Mucosa of rectum (tissue), 2 donors: ENCODE results near the gene MED16.
A peak's percentile ranks its signal among the peaks of the same experiment; 100 is the strongest.
"Not testable (repeated sequence)": the region's sequence is repeated elsewhere in the genome, so short reads cannot be mapped to it uniquely, and the experiment has no call there.

ENCODE experiments used
- H3K27ac ChIP-seq, 2 donors: one replicate each; pipeline ENCODE4 v1.7.0; 2013; ENCODE audit warnings: inconsistent platforms in 2 of 2, low read depth in 2 of 2, low read length in 2 of 2
- H3K27me3 ChIP-seq, 2 donors: one replicate each; pipeline ENCODE4 v1.7.0; 2013; ENCODE audit warnings: low read length in 2 of 2; ENCODE audit not compliant: control insufficient read depth in 2 of 2, insufficient read depth in 2 of 2
- H3K36me3 ChIP-seq, 2 donors: one replicate each; pipeline ENCODE4 v1.7.0; 2013; ENCODE audit warnings: low read length in 2 of 2; ENCODE audit not compliant: control insufficient read depth in 2 of 2, insufficient read depth in 2 of 2
- H3K4me1 ChIP-seq, 2 donors: one replicate each; pipeline ENCODE4 v1.7.0; 2013; ENCODE audit warnings: low read length in 2 of 2, mild to moderate bottlenecking in 1 of 2; ENCODE audit not compliant: control insufficient read depth in 2 of 2, insufficient read depth in 2 of 2
- H3K4me3 ChIP-seq, 2 donors: one replicate each; pipeline ENCODE4 v1.7.0; 2013; ENCODE audit warnings: low read length in 2 of 2
- H3K9ac ChIP-seq, 2 donors: one replicate each; pipeline ENCODE4 v1.7.0; 2013; ENCODE audit warnings: low read length in 2 of 2, low read depth in 1 of 2, mild to moderate bottlenecking in 1 of 2
- H3K9me3 ChIP-seq, 2 donors: one replicate each; pipeline ENCODE4 v1.7.0; 2013; ENCODE audit warnings: low read length in 2 of 2; ENCODE audit not compliant: control insufficient read depth in 2 of 2
- donor health status: healthy.
- donor health status: Normal muscosa, but diverticular disease.

The MED16 gene

GRCh38 chr19:861756-862580 lies 31.0 kb downstream of the MED16 start:
- Histone ChIP-seq H3K4me1 (peaks cover 5 to 18% of the 10 kb centered on the region in 2 donors), H3K36me3 (no peaks in the 10 kb centered on the region), H3K27ac (peak overlapping the region; percentile 29 to 38), H3K9me3 (no peaks in the 10 kb centered on the region), H3K27me3 (no peaks in the 10 kb centered on the region), H3K4me3 (no peak overlapping the region), H3K9ac (no peak overlapping the region)

GRCh38 chr19:861141-861755 lies 31.7 kb downstream of the MED16 start:
- no peaks in the 10 kb centered on the region for H3K27me3 ChIP-seq
- H3K4me1 ChIP-seq: peaks cover 5 to 18% of the 10 kb centered on the region in 2 donors
- no peak overlapping the region for H3K27ac ChIP-seq
- no peak overlapping the region for H3K4me3 ChIP-seq
- H3K9ac ChIP-seq: no peak overlapping the region
- H3K36me3 ChIP-seq: no peaks in the 10 kb centered on the region
- no peaks in the 10 kb centered on the region for H3K9me3 ChIP-seq

DNA sequence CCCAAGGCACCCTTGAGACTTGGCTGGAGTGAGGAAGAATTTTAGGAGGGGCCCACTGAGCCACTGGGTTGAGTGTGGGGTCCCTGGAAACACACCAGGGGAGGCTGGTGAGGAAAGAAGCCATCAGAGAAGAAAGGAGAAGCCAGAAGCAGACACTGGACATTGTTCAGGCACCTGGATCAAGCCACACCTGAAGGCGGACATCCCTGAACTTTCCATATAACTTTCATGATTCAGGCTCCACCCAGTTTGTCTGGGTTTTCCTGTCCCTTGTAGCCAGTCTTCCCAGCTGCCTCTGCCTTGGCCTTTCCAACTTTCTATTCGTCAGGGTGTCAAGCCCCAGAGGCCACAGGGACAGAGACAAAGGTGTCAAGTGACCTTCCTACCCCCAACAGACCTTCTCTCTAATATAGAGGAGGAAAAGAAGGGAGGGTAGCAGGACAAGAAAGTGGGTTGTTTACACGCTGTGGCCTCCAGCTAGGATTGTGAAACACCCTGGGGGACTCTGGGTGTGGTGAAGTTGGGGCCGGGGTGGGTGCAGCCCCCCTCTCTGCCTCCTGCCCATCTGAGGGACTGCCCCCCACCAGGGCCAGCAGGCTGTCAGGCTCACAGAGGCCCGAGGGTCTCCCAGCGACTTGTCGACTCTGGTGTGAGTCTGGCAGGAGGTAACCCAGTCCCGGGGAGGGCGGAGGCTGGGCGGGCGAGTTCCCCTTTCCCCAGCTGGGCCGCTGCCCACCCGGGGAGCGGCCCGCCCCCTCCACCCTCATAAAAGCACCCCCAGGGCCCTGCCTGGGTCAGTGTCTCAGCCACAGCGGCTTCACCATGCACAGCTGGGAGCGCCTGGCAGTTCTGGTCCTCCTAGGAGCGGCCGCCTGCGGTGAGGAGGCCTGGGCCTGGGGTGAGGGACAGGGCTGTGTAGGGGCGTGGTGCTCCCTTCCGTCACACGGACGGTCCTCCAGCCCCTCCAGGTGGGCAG lies 33.8 kb downstream of the MED16 start, which contains the start of gene CFD:
Gene CFD (plus strand): TSS at position 797 of the 976 bp plus-strand sequence. CDS start 26 bp downstream, at position 823.
- Histone ChIP-seq H3K4me1 (peaks cover 5 to 18% of the 10 kb centered on the region in 2 donors), H3K9me3 (no peaks in the 10 kb centered on the region), H3K9ac (peak within 1 kb of the TSS; percentile 56 to 57), H3K27ac (peak within 1 kb of the TSS; percentile 62 to 63), H3K4me3 (peak within 1 kb of the TSS; percentile 57 to 61), H3K27me3 (no peaks in the 10 kb centered on the region), H3K36me3 (no peaks in the 10 kb centered on the region)

DNA sequence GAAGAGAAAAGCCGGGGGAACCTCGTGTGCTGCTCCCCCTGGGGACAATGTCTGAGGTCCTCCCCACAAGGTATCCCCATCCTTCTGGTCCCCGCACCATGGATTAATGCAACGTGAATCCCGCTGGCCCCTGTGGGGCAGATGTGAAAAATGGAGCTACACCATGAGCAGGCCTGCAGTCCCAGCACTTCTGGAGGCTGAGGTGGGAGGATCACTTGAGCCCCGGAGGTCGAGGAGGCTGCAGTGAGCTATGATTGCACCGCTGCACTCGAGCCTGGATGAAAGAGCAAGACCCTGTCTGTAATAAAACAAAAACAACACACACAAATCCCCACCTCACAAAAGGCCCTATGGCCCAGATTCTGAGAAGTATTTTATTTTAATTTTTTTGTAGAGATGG lies 34.7 kb downstream of the MED16 start:
- H3K4me3 ChIP-seq: no peak overlapping the region

DNA sequence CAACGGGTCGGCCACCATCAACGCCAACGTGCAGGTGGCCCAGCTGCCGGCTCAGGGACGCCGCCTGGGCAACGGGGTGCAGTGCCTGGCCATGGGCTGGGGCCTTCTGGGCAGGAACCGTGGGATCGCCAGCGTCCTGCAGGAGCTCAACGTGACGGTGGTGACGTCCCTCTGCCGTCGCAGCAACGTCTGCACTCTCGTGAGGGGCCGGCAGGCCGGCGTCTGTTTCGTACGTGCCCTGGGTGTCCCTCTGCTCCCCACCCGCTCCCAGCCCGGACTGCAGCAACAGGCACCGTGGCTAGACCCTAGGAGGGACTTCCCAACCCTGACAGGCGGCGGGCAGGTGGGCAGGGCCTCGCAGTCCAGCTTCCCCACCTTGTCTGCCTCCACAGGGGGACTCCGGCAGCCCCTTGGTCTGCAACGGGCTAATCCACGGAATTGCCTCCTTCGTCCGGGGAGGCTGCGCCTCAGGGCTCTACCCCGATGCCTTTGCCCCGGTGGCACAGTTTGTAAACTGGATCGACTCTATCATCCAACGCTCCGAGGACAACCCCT lies 37.3 kb downstream of the MED16 start:
- no peaks in the 10 kb centered on the region for H3K9me3 ChIP-seq
- H3K27ac ChIP-seq: no peak overlapping the region
- H3K27me3 ChIP-seq: no peaks in the 10 kb centered on the region
- peaks cover 3 to 8% of the 10 kb centered on the region in 2 donors for H3K4me1 ChIP-seq
- no peak overlapping the region for H3K9ac ChIP-seq
- H3K36me3 ChIP-seq: no peaks in the 10 kb centered on the region
- H3K4me3 ChIP-seq: no peak overlapping the region

More for the DNA sequence above, 34.7 kb downstream of the MED16 start:
- no peak overlapping the region for H3K9ac ChIP-seq
- peaks cover 5 to 12% of the 10 kb centered on the region in 2 donors for H3K4me1 ChIP-seq
- no peaks in the 10 kb centered on the region for H3K27me3 ChIP-seq
- no peaks in the 10 kb centered on the region for H3K36me3 ChIP-seq
- H3K27ac ChIP-seq: no peak overlapping the region
- no peaks in the 10 kb centered on the region for H3K9me3 ChIP-seq

GRCh38 chr19:855142-855541 lies 37.8 kb downstream of the MED16 start:
- no peak overlapping the region for H3K27ac ChIP-seq
- no peaks in the 10 kb centered on the region for H3K36me3 ChIP-seq
- no peaks in the 10 kb centered on the region for H3K9me3 ChIP-seq
- no peak overlapping the region for H3K9ac ChIP-seq
- peaks cover 3 to 9% of the 10 kb centered on the region in 2 donors for H3K4me1 ChIP-seq
- H3K27me3 ChIP-seq: peaks cover 0 to 2% of the 10 kb centered on the region in 2 donors
- no peak overlapping the region for H3K4me3 ChIP-seq

GRCh38 chr19:854549-854948 lies 38.4 kb downstream of the MED16 start:
- no peaks in the 10 kb centered on the region for H3K36me3 ChIP-seq
- no peak overlapping the region for H3K9ac ChIP-seq
- H3K27ac ChIP-seq: no peak overlapping the region
- no peaks in the 10 kb centered on the region for H3K9me3 ChIP-seq
- no peak overlapping the region for H3K4me3 ChIP-seq
- H3K27me3 ChIP-seq: peaks cover 0 to 5% of the 10 kb centered on the region in 2 donors
- peaks cover under 1 to 9% of the 10 kb centered on the region in 2 donors for H3K4me1 ChIP-seq

DNA sequence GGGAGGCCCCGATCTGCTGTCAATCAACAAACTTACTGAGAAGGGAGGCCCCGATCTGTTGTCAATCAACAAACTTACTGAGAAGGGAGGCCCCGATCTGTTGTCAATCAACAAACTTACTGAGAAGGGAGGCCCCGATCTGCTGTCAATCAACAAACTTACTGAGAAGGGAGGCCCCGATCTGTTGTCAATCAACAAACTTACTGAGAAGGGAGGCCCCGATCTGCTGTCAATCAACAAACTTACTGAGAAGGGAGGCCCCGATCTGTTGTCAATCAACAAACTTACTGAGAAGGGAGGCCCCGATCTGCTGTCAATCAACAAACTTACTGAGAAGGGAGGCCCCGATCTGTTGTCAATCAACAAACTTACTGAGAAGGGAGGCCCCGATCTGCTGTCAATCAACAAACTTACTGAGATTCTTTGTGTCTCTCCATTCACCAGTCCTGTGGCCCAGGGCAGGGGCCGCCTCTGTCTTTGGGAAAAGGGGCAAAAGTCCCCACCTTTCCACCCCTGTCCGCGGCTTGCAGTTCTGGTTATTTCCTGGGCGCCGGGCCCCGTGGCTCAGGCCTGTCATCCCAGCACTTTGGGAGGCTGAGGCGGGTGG lies 39.3 kb downstream of the MED16 start:
- H3K27me3 ChIP-seq, H3K4me3 ChIP-seq, H3K27ac ChIP-seq: not testable (repeated sequence)

DNA sequence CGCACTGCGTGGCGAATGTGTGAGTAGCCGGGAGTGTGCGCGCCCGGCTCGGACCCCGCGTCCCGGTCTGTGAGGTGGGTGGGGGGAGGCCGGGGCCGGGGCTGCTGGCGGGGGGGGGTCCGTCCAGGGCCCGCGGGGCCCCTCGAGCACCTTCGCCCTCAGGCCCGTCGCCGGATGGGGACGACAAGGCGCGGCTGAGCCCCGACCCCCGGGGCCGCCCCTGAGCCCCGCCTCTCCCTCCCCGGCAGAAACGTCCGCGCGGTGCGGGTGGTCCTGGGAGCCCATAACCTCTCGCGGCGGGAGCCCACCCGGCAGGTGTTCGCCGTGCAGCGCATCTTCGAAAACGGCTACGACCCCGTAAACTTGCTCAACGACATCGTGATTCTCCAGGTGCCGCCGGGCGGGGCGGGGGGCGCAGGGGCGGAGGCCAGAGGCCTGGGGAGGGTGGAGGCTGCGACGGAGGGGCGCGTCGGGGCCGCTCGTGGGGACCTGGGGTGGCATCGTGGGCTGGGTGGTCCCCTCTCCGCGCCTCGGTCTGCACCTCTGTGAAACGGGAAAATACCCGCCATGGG lies 39.9 kb downstream of the MED16 start:
- no peaks in the 10 kb centered on the region for H3K36me3 ChIP-seq
- H3K4me1 ChIP-seq: peaks cover 0 to 5% of the 10 kb centered on the region in 2 donors
- no peak overlapping the region for H3K9ac ChIP-seq
- H3K27me3 ChIP-seq: peaks cover 4 to 9% of the 10 kb centered on the region in 2 donors
- no peaks in the 10 kb centered on the region for H3K9me3 ChIP-seq
- no peak overlapping the region for H3K4me3 ChIP-seq
- H3K27ac ChIP-seq: no peak overlapping the region

More for the DNA sequence above, 39.3 kb downstream of the MED16 start:
- H3K9me3 ChIP-seq, H3K9ac ChIP-seq, H3K4me1 ChIP-seq, H3K36me3 ChIP-seq: not testable (repeated sequence)
